GM18526 (cell line): ENCODE results near the gene RIIAD1.

ENCODE experiments used
- POLR2A ChIP-seq: IDR thresholded peaks from 3 replicates; pipeline ENCODE4 v1.6.1; 2011; ENCODE audit not compliant: insufficient read length; ENCODE audit errors: extremely low read depth

The RIIAD1 gene

GRCh38 chr1:151720974-151721787, at the start of gene RIIAD1:
TSS of gene RIIAD1 (plus strand) at chr1:151721522. CDS start at chr1:151721537, 15 bp downstream.
- no peak for TF ChIP-seq POLR2A

GRCh38 chr1:151673407-151673806, 47.9 kb upstream of the RIIAD1 start:
- no peak for TF ChIP-seq POLR2A

- TF ChIP-seq POLR2A, result no peak
Measured at GRCh38 chr1:151680391-151680790, 40.9 kb upstream of the RIIAD1 start.

GRCh38 chr1:151680826-151681225, 40.5 kb upstream of the RIIAD1 start:
- TF ChIP-seq POLR2A, result no peak

GRCh38 chr1:151681923-151682322, 39.4 kb upstream of the RIIAD1 start:
- no peak for TF ChIP-seq POLR2A

- no peak for TF ChIP-seq POLR2A
Measured at GRCh38 chr1:151684128-151684527, 37.2 kb upstream of the RIIAD1 start.

- TF ChIP-seq POLR2A, result no peak
Measured at GRCh38 chr1:151686561-151686960, 34.8 kb upstream of the RIIAD1 start.

GRCh38 chr1:151689494-151689893, 31.8 kb upstream of the RIIAD1 start:
- TF ChIP-seq POLR2A, result no peak

GRCh38 chr1:151692226-151692625, 29.1 kb upstream of the RIIAD1 start:
- TF ChIP-seq POLR2A, result no peak

GRCh38 chr1:151693057-151693651, 28.2 kb upstream of the RIIAD1 start:
- no peak for TF ChIP-seq POLR2A

- no peak for TF ChIP-seq POLR2A
Measured at GRCh38 chr1:151701515-151701914, 19.8 kb upstream of the RIIAD1 start.

- TF ChIP-seq POLR2A, result no peak
Measured at GRCh38 chr1:151702936-151703335, 18.4 kb upstream of the RIIAD1 start.

GRCh38 chr1:151703813-151704212, 17.5 kb upstream of the RIIAD1 start:
- TF ChIP-seq POLR2A, result no peak

GRCh38 chr1:151704246-151704645, 17.1 kb upstream of the RIIAD1 start:
- no peak for TF ChIP-seq POLR2A

- no peak for TF ChIP-seq POLR2A
Measured at GRCh38 chr1:151705146-151705545, 16.2 kb upstream of the RIIAD1 start.

- no peak for TF ChIP-seq POLR2A
Measured at GRCh38 chr1:151705753-151706463, 15.4 kb upstream of the RIIAD1 start.
